ENCODE measurements around the gene PCTP.

GRCh38 chr17:55710829-55711496 is 39.9 kb upstream of the PCTP start:
- TF ChIP-seq CTCF (conservative IDR thresholded peaks at IDR 0.05 in 1 of 2, IDR thresholded peaks at IDR 0.05 in 1 of 2; ENCODE audit: extremely low read depth in 1 of 2, insufficient read depth in 1 of 2, low read depth in 1 of 2, low read length in 2 of 2): no peak
- TF ChIP-seq EZH2 (IDR thresholded peaks at IDR 0.05; ENCODE audit: borderline replicate concordance, low read length): no peak

Data from mammary epithelial cell (primary cell).